H54 (cell line): ENCODE data around the gene CNTFR.

ENCODE experiments used
- DNase-seq: peaks from one replicate; pipeline ENCODE4 v3.0.0; 2011; ENCODE audit warnings: low spot score, mixed read lengths; ENCODE audit not compliant: insufficient read length
- FAIRE-seq: peaks from 3 replicates; lab custom pipeline; 2011; peaks lifted over from hg19 to GRCh38; lab: Jason Lieb, UNC
- POLR2A ChIP-seq: IDR thresholded peaks from 2 replicates; pipeline ENCODE4 v1.6.1; 2011; ENCODE audit warnings: low read depth, mild to moderate bottlenecking, low read length

CNTFR gene

GRCh38 chr9:34588671-34589635, 571 bp downstream of the CNTFR start:
- DNase-seq (no peak), FAIRE-seq (no peak)
- TF ChIP-seq POLR2A = no peak

DNA sequence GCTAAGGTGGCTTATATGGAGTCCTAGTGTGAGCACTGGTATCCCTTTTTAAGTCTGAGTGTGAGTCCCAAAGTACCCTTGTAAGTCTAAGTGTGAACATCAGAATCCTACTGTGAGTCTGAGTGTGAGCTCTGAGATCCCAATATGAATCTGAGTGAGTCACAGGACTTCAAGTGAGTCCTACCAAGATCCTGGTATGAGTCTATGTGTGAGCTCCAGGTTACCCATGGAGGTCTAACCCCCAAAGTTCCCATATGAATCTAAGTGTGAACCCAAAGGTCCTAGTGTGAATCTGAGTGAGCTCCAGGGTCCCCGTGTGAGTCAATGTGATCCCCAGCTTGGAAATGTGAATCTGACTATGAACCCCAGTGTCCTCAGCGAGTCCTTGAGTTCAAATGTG, 2.3 kb downstream of the CNTFR start:
- no peak for FAIRE-seq
- no peak for TF ChIP-seq POLR2A
- DNase-seq = no peak

- no peak for FAIRE-seq
- DNase-seq = no peak
- no peak for TF ChIP-seq POLR2A
Observed at GRCh38 chr9:34585946-34586669, 3.4 kb downstream of the CNTFR start.

DNA sequence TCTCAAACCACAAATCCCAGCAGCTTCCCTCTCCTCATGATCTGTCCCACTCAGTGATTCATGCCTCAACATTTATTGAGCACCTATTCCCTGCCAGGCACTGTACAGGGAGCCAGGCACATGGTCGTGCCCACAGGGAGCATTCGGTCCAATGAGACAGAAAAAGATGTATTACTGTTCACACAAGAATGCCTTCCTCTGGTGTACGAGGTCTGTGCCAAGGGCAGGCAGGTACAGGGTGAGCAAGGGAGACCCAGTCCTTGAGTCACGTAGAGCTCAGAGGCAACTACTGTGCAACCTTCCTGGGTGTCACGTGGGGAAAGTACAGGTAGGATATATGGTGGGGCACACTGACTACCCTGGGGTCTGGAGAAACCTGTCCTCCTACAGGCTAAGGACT, 4.6 kb downstream of the CNTFR start:
- no peak for DNase-seq
- no peak for TF ChIP-seq POLR2A
- no peak for FAIRE-seq

GRCh38 chr9:34582787-34583186, 6.7 kb downstream of the CNTFR start:
- DNase-seq = no peak
- no peak for TF ChIP-seq POLR2A
- FAIRE-seq = no peak

- no peak for FAIRE-seq
- DNase-seq = no peak
- TF ChIP-seq POLR2A = no peak
Observed at GRCh38 chr9:34581318-34581717, 8.2 kb downstream of the CNTFR start.

DNA sequence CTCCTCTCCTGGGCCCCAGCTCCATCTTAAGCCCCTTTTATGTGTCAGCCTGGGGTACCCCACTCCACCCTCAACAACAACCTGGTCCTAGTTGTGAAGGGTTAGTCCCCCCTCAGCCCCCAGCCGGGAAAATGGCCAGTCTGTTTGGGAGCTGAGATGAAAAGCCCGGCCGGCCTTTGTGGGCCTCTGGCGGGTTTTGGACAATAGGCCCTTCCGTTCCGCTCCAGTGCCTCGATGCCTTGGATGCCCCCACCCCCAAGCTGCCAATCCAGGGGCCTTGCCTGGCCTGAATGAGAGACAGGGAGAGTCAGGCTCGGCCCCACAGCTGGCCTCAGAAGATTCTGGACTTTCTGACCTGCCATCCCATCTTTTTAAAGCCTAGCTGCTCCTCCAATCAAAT, 9.2 kb downstream of the CNTFR start:
- no peak for DNase-seq
- TF ChIP-seq POLR2A = no peak
- no peak for FAIRE-seq

- no peak for DNase-seq
- FAIRE-seq = no peak
Observed at GRCh38 chr9:34579808-34580163, 9.7 kb downstream of the CNTFR start.

GRCh38 chr9:34579104-34579807, 10.3 kb downstream of the CNTFR start:
- no peak for DNase-seq
- no peak for FAIRE-seq
- no peak for TF ChIP-seq POLR2A

More at GRCh38 chr9:34579808-34580163, 9.7 kb downstream of the CNTFR start:
- no peak for TF ChIP-seq POLR2A

DNA sequence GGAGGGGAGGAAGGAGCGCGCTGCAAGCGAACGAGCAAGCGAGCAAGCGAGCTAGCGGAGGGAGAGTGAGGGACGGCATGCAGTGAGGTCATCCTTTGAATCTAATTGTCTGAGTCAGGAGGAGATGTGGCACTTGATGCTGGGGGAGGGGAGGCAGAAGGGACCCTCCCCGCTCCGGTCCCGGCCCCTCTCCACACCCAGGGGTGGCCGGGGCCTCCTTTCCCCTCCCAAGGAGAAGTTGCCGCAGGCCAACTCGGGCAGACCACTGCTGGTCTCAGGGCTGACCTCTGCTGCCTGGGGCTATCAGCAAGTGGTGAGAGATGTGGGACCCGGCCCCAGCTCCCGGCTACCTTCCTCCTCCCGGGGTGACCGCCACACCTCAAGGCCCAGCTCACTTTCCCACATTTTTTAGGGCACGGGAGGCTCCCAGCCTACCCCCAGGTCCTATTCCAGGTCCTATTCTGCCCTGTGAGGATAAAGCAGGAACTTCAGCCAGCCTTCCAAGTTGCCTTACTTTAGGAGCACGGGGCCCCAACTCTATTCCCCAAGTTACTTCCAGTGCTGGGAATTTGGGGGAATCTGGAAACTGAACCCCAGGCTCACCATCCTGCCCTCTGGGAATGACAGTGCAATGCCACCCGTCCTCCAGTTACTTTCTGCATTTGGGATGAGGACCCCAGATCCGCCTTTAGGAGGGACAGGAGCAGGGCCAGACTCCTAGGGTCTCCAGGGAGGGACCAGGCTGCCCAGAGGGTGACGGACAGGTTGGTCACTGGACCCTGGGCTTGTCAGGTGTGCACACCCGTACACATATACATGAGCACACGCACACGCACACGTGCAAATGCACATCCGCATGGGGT, 11.1 kb downstream of the CNTFR start:
- no peak for FAIRE-seq
- no peak for TF ChIP-seq POLR2A
- DNase-seq = no peak

DNA sequence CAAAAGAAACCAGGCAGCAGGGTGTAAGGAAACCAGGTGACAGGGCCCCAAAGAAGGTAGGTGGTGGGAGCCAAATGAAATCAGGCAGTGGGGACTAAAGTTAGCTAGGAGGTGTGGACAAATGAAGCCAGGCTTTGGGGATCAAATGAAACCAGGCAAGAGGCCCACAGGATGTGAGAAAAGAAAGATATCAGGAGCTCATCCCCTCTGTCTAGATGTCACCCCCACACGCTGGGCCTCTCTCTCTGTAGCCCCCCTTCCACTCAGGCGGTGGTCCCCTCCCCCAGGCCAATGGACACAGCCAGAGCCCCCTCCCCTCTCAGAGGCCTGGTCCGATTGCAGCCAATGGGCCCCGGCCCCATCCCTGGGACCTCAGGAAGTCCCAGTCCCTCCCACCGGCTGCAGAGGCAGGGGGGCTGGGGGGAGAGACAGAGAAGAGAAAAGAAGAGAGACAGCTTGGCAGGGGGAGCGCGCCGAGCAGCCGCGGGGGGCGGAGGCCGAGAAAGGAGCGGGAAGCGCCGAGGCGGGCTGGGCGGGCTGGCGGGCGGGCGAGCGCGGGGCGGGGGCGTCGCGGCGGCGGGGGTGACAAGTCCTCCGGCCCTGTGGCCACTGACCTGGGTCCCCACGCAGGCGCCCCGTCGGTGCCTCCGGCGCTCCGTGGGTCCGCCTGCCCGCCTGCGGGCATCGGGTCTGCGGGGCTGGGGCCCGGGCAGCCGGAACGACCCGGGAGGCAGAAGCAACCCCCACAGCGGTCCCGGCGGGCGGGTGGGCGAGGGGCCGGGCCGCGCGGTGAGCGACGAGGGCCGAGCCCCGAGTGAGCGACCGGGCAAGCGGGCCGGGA, 11.9 kb downstream of the CNTFR start:
- no peak for FAIRE-seq
- no peak for TF ChIP-seq POLR2A
- no peak for DNase-seq

GRCh38 chr9:34576597-34577399, 12.7 kb downstream of the CNTFR start:
- TF ChIP-seq POLR2A = no peak
- no peak for DNase-seq
- no peak for FAIRE-seq
